Calu3 (cell line): Measurements from ENCODE around the gene TCF7L2. TPM values are rescaled to one million over a fixed set of nuclear protein-coding genes. Genes with fewer than 3 reads are reported as not detected.
"Not testable (repeated sequence)": the region's sequence is repeated elsewhere in the genome, so short reads cannot be mapped to it uniquely, and the experiment has no call there.

Experiments
- BruUV-seq: library from RNA; stranded (reverse); fragments of 400-500 nt; replicated peaks from 2 replicates; lab custom pipeline; 2021; lab: Mats Ljungman, UMichigan
- CTCF ChIA-PET: fragments of 300-600 bp; sonication (Branson Sonifier 250); formaldehyde crosslinking; loops from one replicate; lab custom pipeline; 2022; ENCODE audit warnings: antibody characterized with exemption; lab: Charles Lee
- DNase-seq: peaks from one replicate; pipeline ENCODE4 v3.0.0; 2022
- H3K27ac Mint-ChIP-seq: one replicate; pipeline ENCODE4 v1.8.0; 2022; ENCODE audit warnings: mixed read lengths; ENCODE audit not compliant: unreplicated experiment
- H3K27me3 Mint-ChIP-seq: one replicate; pipeline ENCODE4 v1.8.0; 2022; ENCODE audit warnings: mixed read lengths; ENCODE audit not compliant: unreplicated experiment
- H3K36me3 Mint-ChIP-seq: one replicate; pipeline ENCODE4 v1.8.0; 2022; ENCODE audit warnings: mild to moderate bottlenecking, moderate library complexity, mixed read lengths; ENCODE audit not compliant: insufficient read depth, unreplicated experiment
- H3K4me1 Mint-ChIP-seq: one replicate; pipeline ENCODE4 v1.8.0; 2022; ENCODE audit warnings: mild to moderate bottlenecking, low read depth, mixed read lengths; ENCODE audit not compliant: unreplicated experiment
- H3K4me3 Mint-ChIP-seq: one replicate; pipeline ENCODE4 v1.8.0; 2022; ENCODE audit warnings: mild to moderate bottlenecking, low read depth, moderate library complexity, mixed read lengths; ENCODE audit not compliant: unreplicated experiment
- H3K9me3 Mint-ChIP-seq: one replicate; pipeline ENCODE4 v1.8.0; 2022; ENCODE audit warnings: low read depth, mixed read lengths; ENCODE audit not compliant: unreplicated experiment
- CTCF ChIP-seq: fragments of 200-600 bp; IDR thresholded peaks from one replicate; pipeline ENCODE4 v1.8.0; 2022; ENCODE audit warnings: antibody characterized with exemption; ENCODE audit not compliant: unreplicated experiment
- intact Hi-C: fragments of 100-400 bp; cut with micrococcal nuclease; formaldehyde crosslinking; loops from one replicate; pipeline ENCODE4 v1.10.0; 2022; ENCODE audit not compliant: unreplicated experiment
- total RNA-seq: library from RNA; stranded (reverse); gene quantifications from 2 replicates; pipeline ENCODE4 v1.2.3, GENCODE V29; 2022

The TCF7L2 gene
- total RNA-seq, 1 experiment from 2014 or later = 36.6 TPM

- DNase-seq = no peak
- H3K9me3 Mint-ChIP-seq = no peaks in the 10 kb centered on the region
- TF ChIP-seq CTCF = no peak
- H3K4me3 Mint-ChIP-seq = no peak overlapping the region
- BruUV-seq = no TSS peak
- no peak overlapping the region for H3K27ac Mint-ChIP-seq
- intact Hi-C loops = loop anchor here (10.0 kb wide), 1 partner anchor 317 kb away; no protein-coding TSS in a partner anchor
- CTCF ChIA-PET = interaction anchor here (0.7 to 1.0 kb wide), 2 partner anchors 138 to 428 kb away, joined by 3 read pairs; no protein-coding TSS in a partner anchor
- H3K27me3 Mint-ChIP-seq = no peaks in the 10 kb centered on the region
- no peaks in the 10 kb centered on the region for H3K36me3 Mint-ChIP-seq
- H3K4me1 Mint-ChIP-seq = peaks cover 28% of the 10 kb centered on the region
Observed at GRCh38 chr10:113061557-113061956, 111.5 kb downstream of the TCF7L2 start.

- Mint-ChIP-seq H3K36me3 (no peaks in the 10 kb centered on the region), H3K4me3 (no peak overlapping the region), H3K27ac (peak overlapping the region; percentile 0), H3K27me3 (no peaks in the 10 kb centered on the region), H3K4me1 (peaks cover 28% of the 10 kb centered on the region), H3K9me3 (no peaks in the 10 kb centered on the region)
- BruUV-seq = no TSS peak
- DNase-seq = no peak
- intact Hi-C loops = loop anchor here (10.0 kb wide), 1 partner anchor 319 kb away; no protein-coding TSS in a partner anchor
- CTCF ChIA-PET = no interaction called here
- no peak for TF ChIP-seq CTCF
Observed at GRCh38 chr10:113063043-113063967, 113.3 kb downstream of the TCF7L2 start.

- no peak for DNase-seq
- CTCF ChIA-PET = no interaction called here
- Mint-ChIP-seq H3K27me3 (no peaks in the 10 kb centered on the region), H3K9me3 (no peaks in the 10 kb centered on the region), H3K27ac (no peak overlapping the region), H3K4me3 (no peak overlapping the region), H3K4me1 (peaks cover 28% of the 10 kb centered on the region), H3K36me3 (no peaks in the 10 kb centered on the region)
- no peak for TF ChIP-seq CTCF
- intact Hi-C loops = loop anchor here (10.0 kb wide), 1 partner anchor 319 kb away; no protein-coding TSS in a partner anchor
- BruUV-seq = no TSS peak
Observed at GRCh38 chr10:113064039-113064438, 114.0 kb downstream of the TCF7L2 start.

- intact Hi-C loops = loop anchor here (10.0 kb wide), 1 partner anchor 321 kb away; no protein-coding TSS in a partner anchor
- H3K36me3 Mint-ChIP-seq, BruUV-seq, H3K4me3 Mint-ChIP-seq, DNase-seq, CTCF ChIA-PET, H3K27me3 Mint-ChIP-seq, H3K27ac Mint-ChIP-seq, H3K9me3 Mint-ChIP-seq: not testable (repeated sequence)
- peaks cover 37% of the 10 kb centered on the region for H3K4me1 Mint-ChIP-seq
Observed at GRCh38 chr10:113066120-113066519, 116.1 kb downstream of the TCF7L2 start.
